ENCODE data around the gene TMUB2. TPM values are rescaled to one million over a fixed set of nuclear protein-coding genes. Genes with fewer than 3 reads are reported as not detected.

TMUB2 gene
- total RNA-seq, 2 experiments from 2014 or later = 21.3 to 25.9 TPM

DNA sequence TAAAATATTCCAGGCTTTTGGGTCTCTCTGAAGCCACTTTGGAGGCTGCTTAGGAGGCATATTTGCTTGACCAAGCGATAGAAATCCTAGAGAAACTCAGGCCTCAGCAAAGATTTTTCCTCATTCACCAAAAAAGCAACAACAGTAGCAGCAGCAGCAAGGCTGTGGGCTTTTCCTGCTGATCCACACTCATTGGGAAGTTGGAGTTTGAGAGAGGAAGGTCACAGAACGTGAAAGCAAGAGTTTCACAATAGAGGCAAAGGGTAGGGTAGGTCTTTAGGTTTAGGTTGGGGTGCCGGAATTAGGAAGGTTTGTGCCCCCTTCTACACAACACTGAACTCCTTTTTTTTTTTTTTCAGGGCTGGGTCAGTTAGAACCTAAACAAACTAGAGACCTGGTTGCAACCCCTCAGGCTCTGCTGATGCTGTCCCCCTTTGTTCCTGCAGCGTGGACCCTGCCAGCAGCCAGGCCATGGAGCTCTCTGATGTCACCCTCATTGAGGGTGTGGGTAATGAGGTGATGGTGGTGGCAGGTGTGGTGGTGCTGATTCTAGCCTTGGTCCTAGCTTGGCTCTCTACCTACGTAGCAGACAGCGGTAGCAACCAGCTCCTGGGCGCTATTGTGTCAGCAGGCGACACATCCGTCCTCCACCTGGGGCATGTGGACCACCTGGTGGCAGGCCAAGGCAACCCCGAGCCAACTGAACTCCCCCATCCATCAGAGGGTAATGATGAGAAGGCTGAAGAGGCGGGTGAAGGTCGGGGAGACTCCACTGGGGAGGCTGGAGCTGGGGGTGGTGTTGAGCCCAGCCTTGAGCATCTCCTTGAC is 2.0 kb downstream of the TMUB2 start:
- H3K4me1 ChIP-seq (ENCODE audit: insufficient read depth, low read length, poor library complexity, severe bottlenecking) = peaks cover 25% of the 10 kb centered on the region
- H3K9me2 ChIP-seq (ENCODE audit: insufficient read depth, low read length) = no peaks in the 10 kb centered on the region
- no peak overlapping the region for H2AFZ ChIP-seq (ENCODE audit: low read length)
- TF ChIP-seq EZH2phosphoT487 (IDR thresholded peaks at IDR 0.05; ENCODE audit: borderline replicate concordance, low read depth, low read length) = no peak
- TF ChIP-seq, protein P1, sequence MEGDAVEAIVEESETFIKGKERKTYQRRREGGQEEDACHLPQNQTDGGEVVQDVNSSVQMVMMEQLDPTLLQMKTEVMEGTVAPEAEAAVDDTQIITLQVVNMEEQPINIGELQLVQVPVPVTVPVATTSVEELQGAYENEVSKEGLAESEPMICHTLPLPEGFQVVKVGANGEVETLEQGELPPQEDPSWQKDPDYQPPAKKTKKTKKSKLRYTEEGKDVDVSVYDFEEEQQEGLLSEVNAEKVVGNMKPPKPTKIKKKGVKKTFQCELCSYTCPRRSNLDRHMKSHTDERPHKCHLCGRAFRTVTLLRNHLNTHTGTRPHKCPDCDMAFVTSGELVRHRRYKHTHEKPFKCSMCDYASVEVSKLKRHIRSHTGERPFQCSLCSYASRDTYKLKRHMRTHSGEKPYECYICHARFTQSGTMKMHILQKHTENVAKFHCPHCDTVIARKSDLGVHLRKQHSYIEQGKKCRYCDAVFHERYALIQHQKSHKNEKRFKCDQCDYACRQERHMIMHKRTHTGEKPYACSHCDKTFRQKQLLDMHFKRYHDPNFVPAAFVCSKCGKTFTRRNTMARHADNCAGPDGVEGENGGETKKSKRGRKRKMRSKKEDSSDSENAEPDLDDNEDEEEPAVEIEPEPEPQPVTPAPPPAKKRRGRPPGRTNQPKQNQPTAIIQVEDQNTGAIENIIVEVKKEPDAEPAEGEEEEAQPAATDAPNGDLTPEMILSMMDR (conservative IDR thresholded peaks at IDR 0.05; ENCODE audit: low read length) = no peak
- H3K79me2 ChIP-seq (ENCODE audit: insufficient read depth, low read depth, low read length) = peaks cover 35% of the 10 kb centered on the region
- BruUV-seq (replicated peaks) = no TSS peak
- no peak overlapping the region for H3K27ac ChIP-seq (ENCODE audit: low read depth, low read length, poor library complexity, severe bottlenecking)
- POLR2A ChIA-PET = no interaction called here
- CTCF ChIA-PET (ENCODE audit: unreplicated experiment) = no interaction called here
- intact Hi-C loops (cut with micrococcal nuclease; ENCODE audit: unreplicated experiment) = loop anchor here (5.0 kb wide), 2 partner anchors 46 to 116 kb away; partner anchors contain the start of genes G6PC3 and HROB
- peak overlapping the region; percentile 90; the same call in 1 of the 2 replicates for H3K4me2 ChIP-seq (ENCODE audit: low read length)
- DNase-seq (ENCODE audit: low spot score) = no peak
- H3K36me3 ChIP-seq (ENCODE audit: insufficient read depth, low read length) = peaks cover 48% of the 10 kb centered on the region
- H3K4me3 ChIP-seq (ENCODE audit: low read depth, low read length, poor library complexity, severe bottlenecking) = no peak overlapping the region
- no peaks in the 10 kb centered on the region for H3K9me3 ChIP-seq (ENCODE audit: low read length)
- peaks cover 18% of the 10 kb centered on the region for H4K20me1 ChIP-seq (ENCODE audit: insufficient read depth, low read length)

DNA sequence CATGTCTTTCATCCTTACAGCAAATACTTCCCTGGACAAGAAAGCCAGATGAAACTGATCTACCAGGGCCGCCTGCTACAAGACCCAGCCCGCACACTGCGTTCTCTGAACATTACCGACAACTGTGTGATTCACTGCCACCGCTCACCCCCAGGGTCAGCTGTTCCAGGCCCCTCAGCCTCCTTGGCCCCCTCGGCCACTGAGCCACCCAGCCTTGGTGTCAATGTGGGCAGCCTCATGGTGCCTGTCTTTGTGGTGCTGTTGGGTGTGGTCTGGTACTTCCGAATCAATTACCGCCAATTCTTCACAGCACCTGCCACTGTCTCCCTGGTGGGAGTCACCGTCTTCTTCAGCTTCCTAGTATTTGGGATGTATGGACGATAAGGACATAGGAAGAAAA is 3.7 kb downstream of the TMUB2 start:
- POLR2A ChIA-PET = no interaction called here
- Histone ChIP-seq H3K4me1 (ENCODE audit: insufficient read depth, low read length, poor library complexity, severe bottlenecking) (peaks cover 8% of the 10 kb centered on the region), H3K9me3 (ENCODE audit: low read length) (no peaks in the 10 kb centered on the region), H3K36me3 (ENCODE audit: insufficient read depth, low read length) (peaks cover 59% of the 10 kb centered on the region), H2AFZ (ENCODE audit: low read length) (no peak overlapping the region), H3K27ac (ENCODE audit: low read depth, low read length, poor library complexity, severe bottlenecking) (no peak overlapping the region), H3K79me2 (ENCODE audit: insufficient read depth, low read depth, low read length) (peaks cover 18% of the 10 kb centered on the region), H3K4me2 (ENCODE audit: low read length) (no peak overlapping the region), H3K9me2 (ENCODE audit: insufficient read depth, low read length) (no peaks in the 10 kb centered on the region), H4K20me1 (ENCODE audit: insufficient read depth, low read length) (peaks cover 3% of the 10 kb centered on the region; the same call in 1 of the 2 replicates), H3K4me3 (ENCODE audit: low read depth, low read length, poor library complexity, severe bottlenecking) (no peak overlapping the region)
- TF ChIP-seq EZH2phosphoT487 (IDR thresholded peaks at IDR 0.05; ENCODE audit: borderline replicate concordance, low read depth, low read length) = no peak
- TF ChIP-seq, protein P1 (conservative IDR thresholded peaks at IDR 0.05; ENCODE audit: low read length) = no peak
- intact Hi-C loops (cut with micrococcal nuclease; ENCODE audit: unreplicated experiment) = no loop called here
- no peak for DNase-seq (ENCODE audit: low spot score)
- CTCF ChIA-PET (ENCODE audit: unreplicated experiment) = no interaction called here
- no TSS peak for BruUV-seq (replicated peaks)

DNA sequence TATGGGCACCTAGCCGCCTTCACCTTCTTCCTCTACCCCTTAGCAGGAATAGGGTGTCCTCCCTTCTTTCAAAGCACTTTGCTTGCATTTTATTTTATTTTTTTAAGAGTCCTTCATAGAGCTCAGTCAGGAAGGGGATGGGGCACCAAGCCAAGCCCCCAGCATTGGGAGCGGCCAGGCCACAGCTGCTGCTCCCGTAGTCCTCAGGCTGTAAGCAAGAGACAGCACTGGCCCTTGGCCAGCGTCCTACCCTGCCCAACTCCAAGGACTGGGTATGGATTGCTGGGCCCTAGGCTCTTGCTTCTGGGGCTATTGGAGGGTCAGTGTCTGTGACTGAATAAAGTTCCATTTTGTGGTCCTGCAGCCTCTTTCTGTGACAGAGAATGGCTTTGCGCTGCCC is 4.6 kb downstream of the TMUB2 start:
- Histone ChIP-seq H3K79me2 (ENCODE audit: insufficient read depth, low read depth, low read length) (peaks cover 9% of the 10 kb centered on the region; the same call in 1 of the 2 replicates), H3K4me1 (ENCODE audit: insufficient read depth, low read length, poor library complexity, severe bottlenecking) (peaks cover 8% of the 10 kb centered on the region), H3K4me3 (ENCODE audit: low read depth, low read length, poor library complexity, severe bottlenecking) (no peak overlapping the region), H2AFZ (ENCODE audit: low read length) (no peak overlapping the region), H3K9me3 (ENCODE audit: low read length) (no peaks in the 10 kb centered on the region), H3K4me2 (ENCODE audit: low read length) (no peak overlapping the region), H3K36me3 (ENCODE audit: insufficient read depth, low read length) (peaks cover 67% of the 10 kb centered on the region), H3K27ac (ENCODE audit: low read depth, low read length, poor library complexity, severe bottlenecking) (no peak overlapping the region), H4K20me1 (ENCODE audit: insufficient read depth, low read length) (no peaks in the 10 kb centered on the region), H3K9me2 (ENCODE audit: insufficient read depth, low read length) (no peaks in the 10 kb centered on the region)
- intact Hi-C loops (cut with micrococcal nuclease; ENCODE audit: unreplicated experiment) = no loop called here
- CTCF ChIA-PET (ENCODE audit: unreplicated experiment) = no interaction called here
- no TSS peak for BruUV-seq (replicated peaks)
- POLR2A ChIA-PET = interaction anchor here (0.6 kb wide), 1 partner anchor 44 kb away, joined by 3 read pairs; no protein-coding TSS in a partner anchor
- no peak for DNase-seq (ENCODE audit: low spot score)
- TF ChIP-seq EZH2phosphoT487 (IDR thresholded peaks at IDR 0.05; ENCODE audit: borderline replicate concordance, low read depth, low read length) = no peak
- TF ChIP-seq, protein P1 (conservative IDR thresholded peaks at IDR 0.05; ENCODE audit: low read length) = no peak
